Left cardiac atrium (tissue), 4 donors: ENCODE data around the gene ZNF74. TPM values are rescaled to one million over a fixed set of nuclear protein-coding genes. Genes with fewer than 3 reads are reported as not detected.
"Not testable (repeated sequence)": the region's sequence is repeated elsewhere in the genome, so short reads cannot be mapped to it uniquely, and the experiment has no call there.

Experiments used
- ATAC-seq, 2 donors: fragments of 200-7000 bp; cut with Tn5 transposase; one replicate each; pipeline ENCODE4 v1.9.1; 2020; ENCODE audit warnings: mild to moderate bottlenecking in 2 of 2, moderate library complexity in 2 of 2
- DNase-seq: peaks from one replicate; pipeline ENCODE4 v3.0.0-alpha.2; 2020
- intact Hi-C, 2 donors: fragments of 100-400 bp; cut with DNase I; formaldehyde crosslinking; loops; one replicate each; pipeline versions ENCODE4 v1.14.1 to v1.15.1; 2022 to 2023
- total RNA-seq, 2 donors: library from RNA; stranded (reverse); fragmentation: NEBNext Ultra II Directional; extraction: Animal tissue kit (Norgen Biotek cat#: 25700); gene quantifications; one replicate each; pipeline ENCODE4 v1.2.1, GENCODE V29; 2021
- donor health status: DM: no; HTN: yes; CAD: no.
- donor health status: DM: no; HTN: yes; CAD: no; lungs with severe emphysema.
- donor health status: DM: yes; HTN: yes; CAD: no.
- donor health status: Dilated cardiomyopathy.

ZNF74 gene
- total RNA-seq, 2 donors from 2014 or later = 3.9 to 6.5 TPM

- ATAC-seq, intact Hi-C loops, DNase-seq: not testable (repeated sequence)
These were observed 57.3 kb downstream of the ZNF74 start for GRCh38 chr22:20451129-20451778.

GRCh38 chr22:20451920-20452319 lies 58.0 kb downstream of the ZNF74 start:
- DNase-seq (no peak), ATAC-seq (no peak)
- intact Hi-C loops = no loop called here

GRCh38 chr22:20453222-20453621 lies 59.3 kb downstream of the ZNF74 start:
- intact Hi-C loops = no loop called here
- DNase-seq = no peak
- ATAC-seq = no peak

- no peak for ATAC-seq
- intact Hi-C loops = loop anchor here (2.0 to 5.0 kb wide), 2 partner anchors 37 to 38 kb away; no protein-coding TSS in a partner anchor
- DNase-seq = no peak
These were observed 61.7 kb downstream of the ZNF74 start for GRCh38 chr22:20455709-20456063.

- peak; percentile 88 to 89 for ATAC-seq
- intact Hi-C loops = loop anchor here (2.0 to 5.0 kb wide), 2 partner anchors 37 to 39 kb away; no protein-coding TSS in a partner anchor
- peak; percentile 77 for DNase-seq
These were observed 62.2 kb downstream of the ZNF74 start for GRCh38 chr22:20456064-20456721.

GRCh38 chr22:20456722-20457076 lies 62.7 kb downstream of the ZNF74 start:
- intact Hi-C loops = loop anchor here (2.0 to 5.0 kb wide), 2 partner anchors 38 to 39 kb away; no protein-coding TSS in a partner anchor
- DNase-seq = no peak
- peak in 1 of 2 donors; percentile 14 for ATAC-seq

GRCh38 chr22:20457506-20458240 lies 63.7 kb downstream of the ZNF74 start:
- DNase-seq = no peak
- intact Hi-C loops = loop anchor here (2.0 to 5.0 kb wide), 2 partner anchors 39 to 40 kb away; no protein-coding TSS in a partner anchor
- ATAC-seq = no peak

Other genes with a start within 250 kb of the ZNF74 start
- gene CCDC188, start 243.1 kb upstream of the ZNF74 start, total RNA-seq = under 1 TPM; 0.44 to 0.62 TPM
- 1 to 10 TPM; 1.4 to 1.8 TPM for gene RTN4R, start 125.8 kb upstream of the ZNF74 start, total RNA-seq
- 10 to 100 TPM; 35.1 to 41.3 TPM for gene DGCR6L, start 74.1 kb upstream of the ZNF74 start, total RNA-seq
- gene SCARF2, start 43.7 kb downstream of the ZNF74 start, total RNA-seq = 1 to 10 TPM; 3.2 to 8.3 TPM
- gene KLHL22, start 101.6 kb downstream of the ZNF74 start, total RNA-seq = 10 to 100 TPM; 18.7 to 19.6 TPM
- 10 to 100 TPM; 42.7 to 47.9 TPM for gene MED15, start 113.5 kb downstream of the ZNF74 start, total RNA-seq